ENCODE measurements around the gene PAX2.

DNA sequence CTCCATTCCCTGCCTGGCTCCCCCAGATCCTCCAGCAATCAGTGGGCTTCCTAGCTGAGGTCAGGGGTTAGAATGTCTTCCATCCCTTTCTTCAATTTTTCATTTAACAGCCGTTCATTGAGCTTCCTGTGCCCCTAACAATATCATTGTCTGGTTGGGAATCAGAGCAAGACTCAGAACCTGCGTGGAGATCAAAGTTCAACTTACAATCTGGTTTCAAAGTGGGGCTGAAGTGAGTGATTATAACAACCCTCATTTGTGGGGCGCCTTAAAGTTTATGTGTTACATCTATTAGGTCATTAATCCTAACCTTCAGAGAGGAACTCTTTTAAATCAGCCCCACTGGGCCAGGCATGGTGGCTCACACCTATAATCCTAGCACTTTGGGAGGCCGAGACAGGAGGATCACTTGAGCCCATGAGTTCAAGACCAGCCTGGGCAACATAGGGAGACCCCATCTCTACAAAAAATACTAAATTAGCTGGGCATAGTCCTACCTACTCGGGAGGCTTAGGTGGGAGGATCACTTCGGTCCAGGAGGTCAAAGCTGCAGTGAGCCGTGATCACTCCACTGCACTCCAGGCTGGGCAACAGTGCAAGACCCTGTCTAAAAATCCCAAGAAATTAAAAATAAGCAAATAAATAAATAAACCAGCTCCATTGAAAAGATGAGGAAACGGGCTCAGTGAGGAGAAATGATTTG is 122.0 kb downstream of the PAX2 start:
- TF ChIP-seq, protein P1, sequence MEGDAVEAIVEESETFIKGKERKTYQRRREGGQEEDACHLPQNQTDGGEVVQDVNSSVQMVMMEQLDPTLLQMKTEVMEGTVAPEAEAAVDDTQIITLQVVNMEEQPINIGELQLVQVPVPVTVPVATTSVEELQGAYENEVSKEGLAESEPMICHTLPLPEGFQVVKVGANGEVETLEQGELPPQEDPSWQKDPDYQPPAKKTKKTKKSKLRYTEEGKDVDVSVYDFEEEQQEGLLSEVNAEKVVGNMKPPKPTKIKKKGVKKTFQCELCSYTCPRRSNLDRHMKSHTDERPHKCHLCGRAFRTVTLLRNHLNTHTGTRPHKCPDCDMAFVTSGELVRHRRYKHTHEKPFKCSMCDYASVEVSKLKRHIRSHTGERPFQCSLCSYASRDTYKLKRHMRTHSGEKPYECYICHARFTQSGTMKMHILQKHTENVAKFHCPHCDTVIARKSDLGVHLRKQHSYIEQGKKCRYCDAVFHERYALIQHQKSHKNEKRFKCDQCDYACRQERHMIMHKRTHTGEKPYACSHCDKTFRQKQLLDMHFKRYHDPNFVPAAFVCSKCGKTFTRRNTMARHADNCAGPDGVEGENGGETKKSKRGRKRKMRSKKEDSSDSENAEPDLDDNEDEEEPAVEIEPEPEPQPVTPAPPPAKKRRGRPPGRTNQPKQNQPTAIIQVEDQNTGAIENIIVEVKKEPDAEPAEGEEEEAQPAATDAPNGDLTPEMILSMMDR (IDR thresholded peaks at IDR 0.05) = no peak
- no peak for TF ChIP-seq POLR2A (IDR thresholded peaks at IDR 0.05)
